Stomach (tissue), 9 donors: ENCODE measurements around the gene TNFRSF17. TPM values are rescaled to one million over a fixed set of nuclear protein-coding genes. Genes with fewer than 3 reads are reported as not detected.
"Not testable (repeated sequence)": the region's sequence is repeated elsewhere in the genome, so short reads cannot be mapped to it uniquely, and the experiment has no call there.

ENCODE experiments used
- DNase-seq, 2 donors: peaks; one replicate each; pipeline versions ENCODE4 v3.0.0 to v3.0.0-alpha.2; 2013 to 2019
- H3K27ac ChIP-seq, 5 donors: fragments of 200-600 bp in 4 of 5; sonication (generic) in 4 of 5; one replicate each; pipeline ENCODE4 v1.5.1; 2013 to 2019; ENCODE audit warnings: mild to moderate bottlenecking in 1 of 5, moderate library complexity in 1 of 5
- H3K27me3 ChIP-seq, 3 donors: fragments of 200-600 bp; sonication (generic); one replicate each; pipeline ENCODE4 v1.5.1; 2017 to 2019; ENCODE audit warnings: mixed run types in 1 of 3
- H3K36me3 ChIP-seq, 4 donors: fragments of 200-600 bp; sonication (generic); 1 replicate in 3 of 4; 2 replicates in 1 of 4; pipeline ENCODE4 v1.5.1; 2016 to 2019
- H3K4me1 ChIP-seq, 4 donors: fragments of 200-600 bp; sonication (generic); one replicate each; pipeline ENCODE4 v1.5.1; 2016 to 2019
- H3K4me3 ChIP-seq, 4 donors: fragments of 200-600 bp; sonication (generic) in 3 of 4; one replicate each; pipeline ENCODE4 v1.5.1; 2016 to 2019; ENCODE audit warnings: mild to moderate bottlenecking in 1 of 4
- H3K9me3 ChIP-seq, 4 donors: fragments of 200-600 bp; sonication (generic); one replicate each; pipeline ENCODE4 v1.5.1; 2016 to 2019
- CTCF ChIP-seq, 7 experiments: fragments of 450-650 bp in 4 of 7; fragments of 200-600 bp in 3 of 7; sonication (generic) in 3 of 7; IDR thresholded peaks; one replicate each; pipeline ENCODE4 v1.5.1; 2016 to 2019; ENCODE audit warnings: antibody characterized with exemption in 7 of 7, control low read depth in 2 of 7, mild to moderate bottlenecking in 1 of 7
- EP300 ChIP-seq: sonication (generic); formaldehyde crosslinking; IDR thresholded peaks from one replicate; pipeline ENCODE4 v1.6.1; 2017; ENCODE audit warnings: antibody characterized with exemption
- POLR2A ChIP-seq, 4 donors: fragments of 450-650 bp; IDR thresholded peaks; one replicate each; pipeline ENCODE4 v1.6.1; 2016; ENCODE audit warnings: antibody characterized with exemption in 4 of 4, control low read depth in 2 of 4, mild to moderate bottlenecking in 1 of 4, moderate library complexity in 1 of 4
- POLR2AphosphoS5 ChIP-seq, 3 donors: sonication (generic); formaldehyde crosslinking; IDR thresholded peaks; one replicate each; pipeline ENCODE4 v1.6.1; 2016; ENCODE audit warnings: antibody characterized with exemption in 3 of 3
- WGBS, 5 donors: extraction: QIAGEN DNeasy Blood & Tissue Kit in 3 of 5; methylation state at CpG; one replicate each; pipeline versions ENCODE4 v1.1.5 to v1.1.7; 2013 to 2018; 5-methylcytosine and 5-hydroxymethylcytosine counted together
- intact Hi-C: fragments of 100-400 bp; cut with DNase I; formaldehyde crosslinking; loops from one replicate; pipeline ENCODE4 v1.15.1; 2023; ENCODE audit warnings: low total_unique reads
- polyA plus RNA-seq, 3 donors: library from polyadenylated mRNA; stranded (reverse); fragments of 200-250 nt; gene quantifications; one replicate each; pipeline ENCODE4 v1.2.3, GENCODE V29; 2013
- total RNA-seq, 5 donors: library from RNA; depleted of rRNA; stranded (reverse); fragments of >200 nt; gene quantifications; one replicate each; pipeline versions ENCODE4 v1.1.0 to v1.2.3, GENCODE V29; 2014 to 2016
- donor health status: healthy with polysubstance abuse.
- donor health status: Bipolar disorder and iron deficiency.
- donor health status: healthy.

TNFRSF17 gene
- total and polyA plus RNA-seq, 8 donors: 1.1 to 7.4 (median 1.8) TPM; not detected in 4

GRCh38 chr16:11963706-11964105, 1.3 kb upstream of the TNFRSF17 start:
- Histone ChIP-seq H3K27ac (no peak overlapping the region), H3K4me3 (no peak overlapping the region), H3K9me3 (no peaks in the 10 kb centered on the region), H3K27me3 (no peaks in the 10 kb centered on the region), H3K36me3 (no peaks in the 10 kb centered on the region), H3K4me1 (no peaks in the 10 kb centered on the region)
- DNase-seq: no peak
- 81 to 95% (median 88%) methylated on average over 6 of the region's 6 CpGs for WGBS, 5 donors
- intact Hi-C loops: no loop called here
- TF ChIP-seq CTCF (IDR thresholded peaks at IDR 0.05): no peak
- TF ChIP-seq POLR2A (IDR thresholded peaks at IDR 0.05): no peak
- TF ChIP-seq EP300: no peak
- TF ChIP-seq POLR2AphosphoS5 (IDR thresholded peaks at IDR 0.05): no peak

- intact Hi-C loops: no loop called here
- peaks cover 0 to 8% (median 0%) of the 10 kb centered on the region in 4 donors for H3K36me3 ChIP-seq
These were observed 1.2 kb downstream of the TNFRSF17 start for GRCh38 chr16:11966173-11966572.

GRCh38 chr16:11967195-11967911, 2.3 kb downstream of the TNFRSF17 start:
- intact Hi-C loops: no loop called here
- WGBS, 5 donors: 69 to 83% (median 74%) methylated on average over 17 of the region's 17 CpGs
- Histone ChIP-seq H3K27me3 (no peaks in the 10 kb centered on the region), H3K36me3 (peaks cover 0 to 16% (median 1%) of the 10 kb centered on the region in 4 donors), H3K27ac (no peak overlapping the region), H3K9me3 (no peaks in the 10 kb centered on the region), H3K4me1 (no peaks in the 10 kb centered on the region), H3K4me3 (no peak overlapping the region)
- no peak for TF ChIP-seq EP300
- no peak for TF ChIP-seq CTCF (IDR thresholded peaks at IDR 0.05)
- TF ChIP-seq POLR2A (IDR thresholded peaks at IDR 0.05): no peak
- no peak for TF ChIP-seq POLR2AphosphoS5 (IDR thresholded peaks at IDR 0.05)
- DNase-seq: no peak

More at GRCh38 chr16:11966173-11966572, 1.2 kb downstream of the TNFRSF17 start:
- Histone ChIP-seq H3K4me3 (no peak overlapping the region), H3K27ac (no peak overlapping the region), H3K27me3 (no peaks in the 10 kb centered on the region), H3K4me1 (no peaks in the 10 kb centered on the region), H3K9me3 (no peaks in the 10 kb centered on the region)
- TF ChIP-seq CTCF (IDR thresholded peaks at IDR 0.05) (no peak), POLR2AphosphoS5 (IDR thresholded peaks at IDR 0.05) (no peak), POLR2A (IDR thresholded peaks at IDR 0.05) (no peak), EP300 (no peak)
- whole genome bisulfite sequencing, 5 donors: 75 to 83% (median 82%) methylated on average over 7 of the region's 7 CpGs
- DNase-seq: no peak

- 72 to 96% (median 91%) methylated on average over 3 of the region's 3 CpGs for WGBS, 5 donors
- DNase-seq: no peak
- Histone ChIP-seq H3K9me3 (no peaks in the 10 kb centered on the region), H3K4me3 (no peak overlapping the region), H3K27me3 (no peaks in the 10 kb centered on the region), H3K36me3 (peaks cover 0 to 28% (median 5%) of the 10 kb centered on the region in 4 donors), H3K27ac (no peak overlapping the region), H3K4me1 (no peaks in the 10 kb centered on the region)
- intact Hi-C loops: no loop called here
- TF ChIP-seq CTCF (IDR thresholded peaks at IDR 0.05): no peak
- TF ChIP-seq EP300: no peak
- TF ChIP-seq POLR2A (IDR thresholded peaks at IDR 0.05): no peak
- no peak for TF ChIP-seq POLR2AphosphoS5 (IDR thresholded peaks at IDR 0.05)
These were observed 3.6 kb downstream of the TNFRSF17 start for GRCh38 chr16:11968577-11968976.

- not testable (repeated sequence) for H3K27me3 ChIP-seq, H3K4me3 ChIP-seq, H3K27ac ChIP-seq, H3K4me1 ChIP-seq, DNase-seq, H3K9me3 ChIP-seq
- 93 to 98% (median 95%) methylated on average over 5 of the region's 5 CpGs for WGBS, 5 donors
- intact Hi-C loops: loop anchor here (10.0 kb wide), 1 partner anchor 95 kb away; no protein-coding TSS in a partner anchor
- peaks cover 0 to 34% (median 8%) of the 10 kb centered on the region in 4 donors for H3K36me3 ChIP-seq
These were observed 5.3 kb downstream of the TNFRSF17 start for GRCh38 chr16:11970292-11970691.
